Measurements from ENCODE around the gene DONSON.

Gene DONSON

GRCh38 chr21:33561373-33561772, 27.1 kb downstream of the DONSON start:
- no peak for DNase-seq (ENCODE audit: low read depth)

- DNase-seq (ENCODE audit: low read depth): no peak
Measured at GRCh38 chr21:33560965-33561364, 27.5 kb downstream of the DONSON start.

GRCh38 chr21:33559813-33560212, 28.7 kb downstream of the DONSON start:
- no peak for DNase-seq (ENCODE audit: low read depth)

GRCh38 chr21:33558777-33559421, 29.6 kb downstream of the DONSON start:
- no peak for DNase-seq (ENCODE audit: low read depth)

GRCh38 chr21:33557447-33557846, 31.0 kb downstream of the DONSON start:
- no peak for DNase-seq (ENCODE audit: low read depth)

- no peak for DNase-seq (ENCODE audit: low read depth)
Measured at GRCh38 chr21:33554982-33555344, 33.5 kb downstream of the DONSON start.

GRCh38 chr21:33554236-33554981, 34.1 kb downstream of the DONSON start:
- no peak for DNase-seq (ENCODE audit: low read depth)

GRCh38 chr21:33552999-33553598, 35.4 kb downstream of the DONSON start:
- DNase-seq (ENCODE audit: low read depth): no peak

- no peak for DNase-seq (ENCODE audit: low read depth)
Measured at GRCh38 chr21:33552093-33552998, 36.1 kb downstream of the DONSON start.

- DNase-seq (ENCODE audit: low read depth): no peak
Measured at GRCh38 chr21:33551664-33552063, 36.8 kb downstream of the DONSON start.

GRCh38 chr21:33550772-33551660, 37.5 kb downstream of the DONSON start:
- DNase-seq (ENCODE audit: low read depth): no peak

GRCh38 chr21:33549848-33550771, 38.4 kb downstream of the DONSON start:
- no peak for DNase-seq (ENCODE audit: low read depth)

GRCh38 chr21:33546086-33546485, 42.4 kb downstream of the DONSON start:
- no peak for DNase-seq (ENCODE audit: low read depth)

- DNase-seq (ENCODE audit: low read depth): no peak
Measured at GRCh38 chr21:33544451-33545195, 43.9 kb downstream of the DONSON start.

GRCh38 chr21:33543505-33544129, 44.9 kb downstream of the DONSON start:
- DNase-seq (ENCODE audit: low read depth): peak; percentile 16

GRCh38 chr21:33542640-33543504, 45.6 kb downstream of the DONSON start, which contains the start of gene SON:
SON (plus strand) TSS chr21:33543038; CDS start chr21:33543093, 55 bp downstream.
- peak; percentile 98 for DNase-seq (ENCODE audit: low read depth)

- DNase-seq (ENCODE audit: low read depth): peak; percentile 42
Measured at GRCh38 chr21:33541756-33542639, 46.5 kb downstream of the DONSON start, which contains the start of gene GART. GART (minus strand) TSS chr21:33542117; CDS start chr21:33539315, 2,802 bp downstream.
